OCI-LY7 (cell line): Measurements from ENCODE around the gene CREB3L1.

Experiments used
- EZH2phosphoT487 ChIP-seq: fragments of 200-600 bp; sonication (generic); IDR thresholded peaks from 2 replicates; pipeline ENCODE4 v1.6.1; 2018; ENCODE audit warnings: low read depth, borderline replicate concordance, mild to moderate bottlenecking, mixed run types, antibody characterized with exemption, low read length, moderate library complexity, mixed read lengths
- TF ChIP-seq, protein P1 (sequence below): fragments of 200-600 bp; sonication (generic); conservative IDR thresholded peaks from 2 replicates; pipeline ENCODE4 v1.5.1; 2014; ENCODE audit warnings: mild to moderate bottlenecking, antibody characterized with exemption, low read length, moderate library complexity, mixed read lengths

DNA sequence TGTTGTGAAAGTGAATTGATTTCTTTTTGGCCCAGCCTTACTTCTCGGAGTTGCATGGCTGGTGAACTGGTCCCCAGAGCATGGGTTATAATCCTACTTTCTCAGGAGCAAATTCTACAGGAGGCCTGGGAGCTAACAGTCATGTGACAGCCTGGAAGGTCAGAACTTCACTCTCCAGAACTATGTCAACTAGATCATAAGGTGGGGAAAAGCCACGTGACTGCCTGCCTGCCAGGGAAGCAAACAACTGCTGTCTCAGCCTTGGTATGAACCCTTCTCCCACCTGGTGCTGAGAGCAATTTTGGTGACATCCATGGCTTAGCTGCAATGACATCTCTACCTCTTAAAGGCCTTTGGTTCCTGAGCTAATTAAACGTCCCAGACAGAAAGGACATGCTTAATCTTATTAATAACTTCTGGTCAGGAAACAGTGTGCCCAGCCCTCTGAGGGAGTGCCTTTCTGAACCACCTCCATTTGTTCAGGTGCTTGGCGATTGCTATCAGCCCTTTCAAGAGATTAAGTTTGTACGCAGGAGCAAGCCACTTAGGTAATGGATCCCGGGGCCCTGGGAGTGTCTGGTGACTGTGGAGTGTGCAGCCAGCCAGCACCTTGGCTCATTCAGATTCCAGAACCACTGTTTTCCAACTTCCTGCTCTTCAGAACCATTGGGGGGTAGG is 1.4 kb upstream of the CREB3L1 start:
- TF ChIP-seq, protein P1, sequence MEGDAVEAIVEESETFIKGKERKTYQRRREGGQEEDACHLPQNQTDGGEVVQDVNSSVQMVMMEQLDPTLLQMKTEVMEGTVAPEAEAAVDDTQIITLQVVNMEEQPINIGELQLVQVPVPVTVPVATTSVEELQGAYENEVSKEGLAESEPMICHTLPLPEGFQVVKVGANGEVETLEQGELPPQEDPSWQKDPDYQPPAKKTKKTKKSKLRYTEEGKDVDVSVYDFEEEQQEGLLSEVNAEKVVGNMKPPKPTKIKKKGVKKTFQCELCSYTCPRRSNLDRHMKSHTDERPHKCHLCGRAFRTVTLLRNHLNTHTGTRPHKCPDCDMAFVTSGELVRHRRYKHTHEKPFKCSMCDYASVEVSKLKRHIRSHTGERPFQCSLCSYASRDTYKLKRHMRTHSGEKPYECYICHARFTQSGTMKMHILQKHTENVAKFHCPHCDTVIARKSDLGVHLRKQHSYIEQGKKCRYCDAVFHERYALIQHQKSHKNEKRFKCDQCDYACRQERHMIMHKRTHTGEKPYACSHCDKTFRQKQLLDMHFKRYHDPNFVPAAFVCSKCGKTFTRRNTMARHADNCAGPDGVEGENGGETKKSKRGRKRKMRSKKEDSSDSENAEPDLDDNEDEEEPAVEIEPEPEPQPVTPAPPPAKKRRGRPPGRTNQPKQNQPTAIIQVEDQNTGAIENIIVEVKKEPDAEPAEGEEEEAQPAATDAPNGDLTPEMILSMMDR: no peak
- no peak for TF ChIP-seq EZH2phosphoT487
